ENCODE measurements around the gene SPO11.

Gene SPO11

GRCh38 chr20:57332105-57333089 lies 2.8 kb downstream of the SPO11 start:
- no peak for TF ChIP-seq ZFP30 (CRISPR knock-in tag; IDR thresholded peaks at IDR 0.05)
- no peak for ATAC-seq

DNA sequence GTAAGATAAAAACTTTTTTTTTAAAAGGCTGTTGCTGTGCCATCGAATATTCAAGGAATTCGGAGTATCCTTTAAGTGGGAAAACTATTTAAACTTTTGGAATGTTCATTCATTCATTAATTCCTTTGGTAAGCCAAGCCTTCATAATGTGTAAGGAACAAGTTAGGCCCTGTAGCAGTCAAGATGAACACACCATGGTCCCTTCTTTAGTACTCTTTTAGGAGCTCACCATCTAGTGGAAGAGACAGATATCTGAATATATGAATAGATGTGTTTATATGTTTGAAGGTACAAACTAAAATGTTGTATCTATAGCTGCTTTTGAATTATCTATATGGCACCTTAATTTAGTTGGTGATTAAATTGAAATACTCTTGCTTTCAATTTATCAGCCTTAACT lies 5.8 kb downstream of the SPO11 start:
- no peak for ATAC-seq
- TF ChIP-seq SNAI2 (CRISPR knock-in tag; IDR thresholded peaks at IDR 0.05) (no peak), CREB5 (CRISPR knock-in tag; IDR thresholded peaks at IDR 0.05; ENCODE audit: low read depth) (no peak), ZC3H10 (CRISPR knock-in tag; IDR thresholded peaks at IDR 0.05) (no peak), ZNF565 (CRISPR knock-in tag; conservative IDR thresholded peaks at IDR 0.05; ENCODE audit: low read depth) (no peak), ZFP30 (CRISPR knock-in tag; IDR thresholded peaks at IDR 0.05) (no peak), ZNF8 (CRISPR knock-in tag; IDR thresholded peaks at IDR 0.05) (no peak), RARB (CRISPR knock-in tag; IDR thresholded peaks at IDR 0.05) (no peak), ESRRG (CRISPR knock-in tag; IDR thresholded peaks at IDR 0.05) (no peak), OSR1 (CRISPR knock-in tag; IDR thresholded peaks at IDR 0.05) (no peak), ARNTL (CRISPR knock-in tag; IDR thresholded peaks at IDR 0.05; ENCODE audit: borderline replicate concordance, low read depth) (no peak), CSDC2 (CRISPR knock-in tag; IDR thresholded peaks at IDR 0.05) (no peak)
- TF ChIP-seq, protein P1, sequence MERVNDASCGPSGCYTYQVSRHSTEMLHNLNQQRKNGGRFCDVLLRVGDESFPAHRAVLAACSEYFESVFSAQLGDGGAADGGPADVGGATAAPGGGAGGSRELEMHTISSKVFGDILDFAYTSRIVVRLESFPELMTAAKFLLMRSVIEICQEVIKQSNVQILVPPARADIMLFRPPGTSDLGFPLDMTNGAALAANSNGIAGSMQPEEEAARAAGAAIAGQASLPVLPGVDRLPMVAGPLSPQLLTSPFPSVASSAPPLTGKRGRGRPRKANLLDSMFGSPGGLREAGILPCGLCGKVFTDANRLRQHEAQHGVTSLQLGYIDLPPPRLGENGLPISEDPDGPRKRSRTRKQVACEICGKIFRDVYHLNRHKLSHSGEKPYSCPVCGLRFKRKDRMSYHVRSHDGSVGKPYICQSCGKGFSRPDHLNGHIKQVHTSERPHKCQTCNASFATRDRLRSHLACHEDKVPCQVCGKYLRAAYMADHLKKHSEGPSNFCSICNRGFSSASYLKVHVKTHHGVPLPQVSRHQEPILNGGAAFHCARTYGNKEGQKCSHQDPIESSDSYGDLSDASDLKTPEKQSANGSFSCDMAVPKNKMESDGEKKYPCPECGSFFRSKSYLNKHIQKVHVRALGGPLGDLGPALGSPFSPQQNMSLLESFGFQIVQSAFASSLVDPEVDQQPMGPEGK (CRISPR knock-in tag; IDR thresholded peaks at IDR 0.05; ENCODE audit: borderline replicate concordance): no peak
- TF ChIP-seq, protein P2, sequence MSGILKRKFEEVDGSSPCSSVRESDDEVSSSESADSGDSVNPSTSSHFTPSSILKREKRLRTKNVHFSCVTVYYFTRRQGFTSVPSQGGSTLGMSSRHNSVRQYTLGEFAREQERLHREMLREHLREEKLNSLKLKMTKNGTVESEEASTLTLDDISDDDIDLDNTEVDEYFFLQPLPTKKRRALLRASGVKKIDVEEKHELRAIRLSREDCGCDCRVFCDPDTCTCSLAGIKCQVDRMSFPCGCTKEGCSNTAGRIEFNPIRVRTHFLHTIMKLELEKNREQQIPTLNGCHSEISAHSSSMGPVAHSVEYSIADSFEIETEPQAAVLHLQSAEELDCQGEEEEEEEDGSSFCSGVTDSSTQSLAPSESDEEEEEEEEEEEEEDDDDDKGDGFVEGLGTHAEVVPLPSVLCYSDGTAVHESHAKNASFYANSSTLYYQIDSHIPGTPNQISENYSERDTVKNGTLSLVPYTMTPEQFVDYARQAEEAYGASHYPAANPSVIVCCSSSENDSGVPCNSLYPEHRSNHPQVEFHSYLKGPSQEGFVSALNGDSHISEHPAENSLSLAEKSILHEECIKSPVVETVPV (CRISPR knock-in tag; IDR thresholded peaks at IDR 0.05): no peak

- no peak for ATAC-seq
- TF ChIP-seq ARNTL (CRISPR knock-in tag; IDR thresholded peaks at IDR 0.05; ENCODE audit: borderline replicate concordance, low read depth) (no peak), ZNF565 (CRISPR knock-in tag; conservative IDR thresholded peaks at IDR 0.05; ENCODE audit: low read depth) (no peak), CREB5 (CRISPR knock-in tag; IDR thresholded peaks at IDR 0.05; ENCODE audit: low read depth) (no peak), SNAI2 (CRISPR knock-in tag; IDR thresholded peaks at IDR 0.05) (no peak), ZNF70 (CRISPR knock-in tag; IDR thresholded peaks at IDR 0.05) (no peak), ZFP30 (CRISPR knock-in tag; IDR thresholded peaks at IDR 0.05) (no peak), ESRRG (CRISPR knock-in tag; IDR thresholded peaks at IDR 0.05) (no peak), GLIS3 (CRISPR knock-in tag; IDR thresholded peaks at IDR 0.05) (no peak), ZFP3 (CRISPR knock-in tag; IDR thresholded peaks at IDR 0.05) (no peak), TOX (CRISPR knock-in tag; IDR thresholded peaks at IDR 0.05; ENCODE audit: borderline replicate concordance) (no peak), TCF4 (CRISPR knock-in tag; IDR thresholded peaks at IDR 0.05; ENCODE audit: borderline replicate concordance) (no peak), BACH2 (CRISPR knock-in tag; IDR thresholded peaks at IDR 0.05; ENCODE audit: borderline replicate concordance) (no peak)
- TF ChIP-seq, protein P2 (CRISPR knock-in tag; IDR thresholded peaks at IDR 0.05): no peak
- TF ChIP-seq, protein P1 (CRISPR knock-in tag; IDR thresholded peaks at IDR 0.05; ENCODE audit: borderline replicate concordance): no peak
These were observed 12.1 kb downstream of the SPO11 start for GRCh38 chr20:57341663-57342062.
